ENCODE data around the gene TMEM169.

- TF ChIP-seq CTCF (IDR thresholded peaks at IDR 0.05): no peak
- TF ChIP-seq EZH2 (IDR thresholded peaks at IDR 0.05; ENCODE audit: borderline replicate concordance, insufficient read depth, low read depth, low read length, poor library complexity, severe bottlenecking): no peak
Measured at GRCh38 chr2:216043949-216044348, 37.8 kb upstream of the TMEM169 start.
